ENCODE data around the gene AURKAIP1. TPM values are rescaled to one million over a fixed set of nuclear protein-coding genes. Genes with fewer than 3 reads are reported as not detected.
"Not testable (repeated sequence)": the region's sequence is repeated elsewhere in the genome, so short reads cannot be mapped to it uniquely, and the experiment has no call there.

Gene AURKAIP1
- polyA plus RNA-seq, 1 donor from 2014 or later = 104 TPM

- Histone ChIP-seq H3K9me3 (ENCODE audit: low read length) (no peaks in the 10 kb centered on the region), H3F3A (ENCODE audit: insufficient read depth, low read length, poor library complexity, severe bottlenecking) (no peaks in the 10 kb centered on the region), H2AFZ (ENCODE audit: low read depth, low read length) (no peak overlapping the region), H3K4me2 (ENCODE audit: low read length) (no peak overlapping the region), H3K9me2 (ENCODE audit: insufficient read depth, low read length) (no peaks in the 10 kb centered on the region), H4K20me1 (ENCODE audit: insufficient read depth) (no peaks in the 10 kb centered on the region), H3K79me2 (replicated peaks; ENCODE audit: insufficient read depth, low read length) (no peaks in the 10 kb centered on the region), H3K27me3 (ENCODE audit: insufficient read depth, low read depth, low read length) (no peaks in the 10 kb centered on the region), H3K27ac (ENCODE audit: low read length) (no peak overlapping the region), H3K4me3 (ENCODE audit: low read length) (no peak overlapping the region), H3K9ac (ENCODE audit: low read length) (no peak overlapping the region), H3K36me3 (ENCODE audit: insufficient read depth, low read length) (no peaks in the 10 kb centered on the region)
- TF ChIP-seq EP300 (conservative IDR thresholded peaks at IDR 0.05; ENCODE audit: poor library complexity, severe bottlenecking) (no peak), REST (IDR thresholded peaks at IDR 0.05; ENCODE audit: borderline replicate concordance) (no peak), CTCF (IDR thresholded peaks at IDR 0.05; ENCODE audit: poor library complexity, severe bottlenecking) (no peak), SMC3 (conservative IDR thresholded peaks at IDR 0.05; ENCODE audit: poor library complexity) (no peak), EZH2 (IDR thresholded peaks at IDR 0.05; ENCODE audit: borderline replicate concordance, insufficient read depth, low read length, poor library complexity, severe bottlenecking) (no peak), MXI1 (conservative IDR thresholded peaks at IDR 0.05; ENCODE audit: poor library complexity, severe bottlenecking) (no peak), RAD21 (conservative IDR thresholded peaks at IDR 0.05) (no peak), TAF1 (IDR thresholded peaks at IDR 0.05; ENCODE audit: low read depth) (no peak), POLR2AphosphoS5 (IDR thresholded peaks at IDR 0.05) (no peak)
These were observed 4.2 kb downstream of the AURKAIP1 start for GRCh38 chr1:1370771-1371300.

- not testable (repeated sequence) for H3K9me3 ChIP-seq (ENCODE audit: low read length); H3K9me2 ChIP-seq (ENCODE audit: insufficient read depth, low read length); H3K79me2 ChIP-seq (replicated peaks; ENCODE audit: insufficient read depth, low read length); H3K9ac ChIP-seq (ENCODE audit: low read length); H3K36me3 ChIP-seq (ENCODE audit: insufficient read depth, low read length); H3F3A ChIP-seq (ENCODE audit: insufficient read depth, low read length, poor library complexity, severe bottlenecking); H3K27me3 ChIP-seq (ENCODE audit: insufficient read depth, low read depth, low read length); H4K20me1 ChIP-seq (ENCODE audit: insufficient read depth); H3K4me3 ChIP-seq (ENCODE audit: low read length); H2AFZ ChIP-seq (ENCODE audit: low read depth, low read length); H3K27ac ChIP-seq (ENCODE audit: low read length); H3K4me2 ChIP-seq (ENCODE audit: low read length)
These were observed 4.9 kb downstream of the AURKAIP1 start for GRCh38 chr1:1370094-1370493.

GRCh38 chr1:1367315-1367714, 7.7 kb downstream of the AURKAIP1 start:
- H3K9ac ChIP-seq (ENCODE audit: low read length) = no peak overlapping the region
- H3K9me3 ChIP-seq (ENCODE audit: low read length) = no peaks in the 10 kb centered on the region
- H4K20me1 ChIP-seq (ENCODE audit: insufficient read depth) = no peaks in the 10 kb centered on the region
- H3K4me2 ChIP-seq (ENCODE audit: low read length) = no peak overlapping the region
- H3K27ac ChIP-seq (ENCODE audit: low read length) = no peak overlapping the region
- no peaks in the 10 kb centered on the region for H3F3A ChIP-seq (ENCODE audit: insufficient read depth, low read length, poor library complexity, severe bottlenecking)
- H2AFZ ChIP-seq (ENCODE audit: low read depth, low read length) = no peak overlapping the region
- no peak overlapping the region for H3K4me3 ChIP-seq (ENCODE audit: low read length)
- TF ChIP-seq TAF1 (IDR thresholded peaks at IDR 0.05; ENCODE audit: low read depth) (no peak), CTCF (IDR thresholded peaks at IDR 0.05; ENCODE audit: poor library complexity, severe bottlenecking) (no peak), POLR2AphosphoS5 (IDR thresholded peaks at IDR 0.05) (no peak), SMC3 (conservative IDR thresholded peaks at IDR 0.05; ENCODE audit: poor library complexity) (no peak), REST (IDR thresholded peaks at IDR 0.05; ENCODE audit: borderline replicate concordance) (no peak), MXI1 (conservative IDR thresholded peaks at IDR 0.05; ENCODE audit: poor library complexity, severe bottlenecking) (no peak), EZH2 (IDR thresholded peaks at IDR 0.05; ENCODE audit: borderline replicate concordance, insufficient read depth, low read length, poor library complexity, severe bottlenecking) (no peak), EP300 (conservative IDR thresholded peaks at IDR 0.05; ENCODE audit: poor library complexity, severe bottlenecking) (no peak), RAD21 (conservative IDR thresholded peaks at IDR 0.05) (no peak)
- no peaks in the 10 kb centered on the region for H3K9me2 ChIP-seq (ENCODE audit: insufficient read depth, low read length)
- H3K79me2 ChIP-seq (replicated peaks; ENCODE audit: insufficient read depth, low read length) = no peaks in the 10 kb centered on the region
- no peaks in the 10 kb centered on the region for H3K36me3 ChIP-seq (ENCODE audit: insufficient read depth, low read length)
- no peaks in the 10 kb centered on the region for H3K27me3 ChIP-seq (ENCODE audit: insufficient read depth, low read depth, low read length)

All from neural cell (in vitro differentiated cells).